Measurements from ENCODE around the gene SEC16B. TPM values are rescaled to one million over a fixed set of nuclear protein-coding genes. Genes with fewer than 3 reads are reported as not detected.

SEC16B gene
- total RNA-seq, 2 donors from 2014 or later, result 0.90 to 1.7 TPM

DNA sequence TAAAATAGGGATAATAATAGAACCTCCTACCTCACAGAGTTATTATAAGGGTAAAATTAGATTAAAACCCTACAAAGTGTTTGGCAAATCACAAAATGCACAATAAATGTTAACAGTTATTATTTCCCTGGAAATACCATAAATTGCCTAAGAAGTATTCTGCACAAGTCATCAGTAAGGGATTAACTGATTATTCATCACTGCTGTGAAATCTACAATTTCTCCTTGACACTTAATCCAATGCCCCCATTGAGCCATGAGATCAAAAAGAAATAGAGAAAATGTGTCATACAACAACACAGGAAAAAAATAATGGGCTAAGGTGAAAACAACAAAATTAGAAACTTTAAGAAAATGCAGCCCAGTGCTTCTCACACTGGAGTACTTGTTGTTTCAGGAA is 6.7 kb upstream of the SEC16B start:
- H3K36me3 ChIP-seq (ENCODE audit: control insufficient read depth, insufficient read depth, low read length), result no peaks in the 10 kb centered on the region
- Mint-ChIP-seq H3K4me1 (no peaks in the 10 kb centered on the region), H3K36me3 (ENCODE audit: low read depth) (no peaks in the 10 kb centered on the region), H3K27me3 (ENCODE audit: insufficient read depth) (no peaks in the 10 kb centered on the region), H3K27ac (no peak overlapping the region), H3K9me3 (no peaks in the 10 kb centered on the region), H3K4me3 (no peak overlapping the region)
- H3K4me1 ChIP-seq (ENCODE audit: control insufficient read depth, insufficient read depth, low read length), result no peaks in the 10 kb centered on the region
- H3K9me3 ChIP-seq (ENCODE audit: control insufficient read depth, low read length), result no peaks in the 10 kb centered on the region
- no peak for DNase-seq
- no peak overlapping the region for H3K9ac ChIP-seq (ENCODE audit: extremely low read depth, low read length, poor library complexity, severe bottlenecking)
- TF ChIP-seq, protein P1, sequence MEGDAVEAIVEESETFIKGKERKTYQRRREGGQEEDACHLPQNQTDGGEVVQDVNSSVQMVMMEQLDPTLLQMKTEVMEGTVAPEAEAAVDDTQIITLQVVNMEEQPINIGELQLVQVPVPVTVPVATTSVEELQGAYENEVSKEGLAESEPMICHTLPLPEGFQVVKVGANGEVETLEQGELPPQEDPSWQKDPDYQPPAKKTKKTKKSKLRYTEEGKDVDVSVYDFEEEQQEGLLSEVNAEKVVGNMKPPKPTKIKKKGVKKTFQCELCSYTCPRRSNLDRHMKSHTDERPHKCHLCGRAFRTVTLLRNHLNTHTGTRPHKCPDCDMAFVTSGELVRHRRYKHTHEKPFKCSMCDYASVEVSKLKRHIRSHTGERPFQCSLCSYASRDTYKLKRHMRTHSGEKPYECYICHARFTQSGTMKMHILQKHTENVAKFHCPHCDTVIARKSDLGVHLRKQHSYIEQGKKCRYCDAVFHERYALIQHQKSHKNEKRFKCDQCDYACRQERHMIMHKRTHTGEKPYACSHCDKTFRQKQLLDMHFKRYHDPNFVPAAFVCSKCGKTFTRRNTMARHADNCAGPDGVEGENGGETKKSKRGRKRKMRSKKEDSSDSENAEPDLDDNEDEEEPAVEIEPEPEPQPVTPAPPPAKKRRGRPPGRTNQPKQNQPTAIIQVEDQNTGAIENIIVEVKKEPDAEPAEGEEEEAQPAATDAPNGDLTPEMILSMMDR (conservative IDR thresholded peaks at IDR 0.05), result no peak
- H3K27ac ChIP-seq (ENCODE audit: low read depth, low read length), result no peak overlapping the region
- H3K4me3 ChIP-seq (ENCODE audit: low read length), result no peak overlapping the region
- H3K27me3 ChIP-seq (ENCODE audit: control insufficient read depth, insufficient read depth, low read length, poor library complexity, severe bottlenecking), result no peaks in the 10 kb centered on the region

DNA sequence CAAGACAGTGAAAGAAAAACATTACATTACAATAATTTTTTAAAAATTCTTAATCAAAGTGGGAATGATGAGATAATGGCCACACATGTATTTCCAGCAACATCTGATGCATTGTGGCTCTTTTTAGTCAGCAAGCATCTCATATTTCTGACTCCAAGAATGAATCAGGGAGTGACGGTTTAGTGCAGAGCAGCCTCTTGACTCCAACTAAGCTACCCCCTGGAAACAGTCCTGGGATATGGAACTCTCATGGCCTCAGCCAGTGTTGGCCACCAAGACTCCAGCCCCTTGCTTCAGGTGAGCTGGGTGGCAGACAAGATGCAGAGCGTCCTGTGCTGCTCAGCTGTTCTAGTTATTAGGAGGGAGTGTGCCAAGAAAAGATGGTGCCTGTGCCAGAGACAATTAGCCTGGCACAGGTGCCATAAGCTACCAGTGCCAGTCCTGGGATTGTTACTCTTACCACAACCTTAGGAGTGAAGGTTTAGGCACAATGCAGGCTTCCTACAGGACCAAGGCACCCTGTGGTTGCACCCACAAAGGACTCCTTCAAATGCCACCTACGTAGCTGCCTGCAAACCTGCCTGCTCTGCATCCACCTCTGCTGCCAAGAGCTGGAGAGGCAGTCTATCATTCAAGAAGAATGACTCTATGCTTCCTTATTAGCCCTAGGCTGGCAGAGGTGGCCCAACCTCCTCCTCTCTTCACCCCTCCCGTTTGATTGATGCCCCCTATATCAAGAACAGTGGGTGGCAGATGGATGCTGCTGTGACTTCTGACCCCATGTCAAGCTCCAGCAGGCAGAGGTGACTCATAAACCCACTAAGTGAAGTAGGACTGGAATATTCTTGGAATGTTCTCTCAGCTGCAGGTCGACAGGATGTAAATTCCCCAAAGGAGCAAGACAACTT is 6.0 kb upstream of the SEC16B start:
- Mint-ChIP-seq H3K9me3 (no peaks in the 10 kb centered on the region), H3K4me3 (no peak overlapping the region), H3K36me3 (ENCODE audit: low read depth) (no peaks in the 10 kb centered on the region), H3K27me3 (ENCODE audit: insufficient read depth) (no peaks in the 10 kb centered on the region), H3K27ac (no peak overlapping the region), H3K4me1 (no peaks in the 10 kb centered on the region)
- no peaks in the 10 kb centered on the region for H3K4me1 ChIP-seq (ENCODE audit: control insufficient read depth, insufficient read depth, low read length)
- H3K27me3 ChIP-seq (ENCODE audit: control insufficient read depth, insufficient read depth, low read length, poor library complexity, severe bottlenecking), result no peaks in the 10 kb centered on the region
- no peak overlapping the region for H3K4me3 ChIP-seq (ENCODE audit: low read length)
- H3K36me3 ChIP-seq (ENCODE audit: control insufficient read depth, insufficient read depth, low read length), result no peaks in the 10 kb centered on the region
- H3K9ac ChIP-seq (ENCODE audit: extremely low read depth, low read length, poor library complexity, severe bottlenecking), result no peak overlapping the region
- H3K9me3 ChIP-seq (ENCODE audit: control insufficient read depth, low read length), result no peaks in the 10 kb centered on the region
- 56 to 80% methylated on average over 2 to 5 of the region's 5 CpGs for WGBS, 2 experiments (ENCODE audit: insufficient coverage in 1 of 2, insufficient read length in 1 of 2)
- no peak overlapping the region for H3K27ac ChIP-seq (ENCODE audit: low read depth, low read length)
- TF ChIP-seq, protein P1 (conservative IDR thresholded peaks at IDR 0.05), result no peak
- no peak for DNase-seq

DNA sequence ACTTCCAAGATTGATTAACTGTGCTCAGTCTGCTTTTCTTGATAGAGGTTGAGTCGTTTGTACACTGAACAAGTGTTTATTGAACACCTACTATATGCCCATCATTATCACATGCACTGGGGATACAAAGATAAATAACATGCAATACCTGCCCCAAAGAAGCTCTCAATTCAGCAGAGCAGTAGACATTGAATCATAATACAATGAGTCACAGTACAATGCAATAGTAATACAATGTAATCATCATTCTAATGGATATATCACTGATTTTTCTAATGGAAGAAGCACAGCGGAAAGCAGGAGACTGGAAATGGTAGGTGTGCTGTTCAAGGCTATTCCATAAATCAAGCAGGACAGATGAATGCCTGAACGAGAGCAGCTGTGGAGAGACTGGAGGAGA is 3.7 kb upstream of the SEC16B start:
- TF ChIP-seq, protein P1 (conservative IDR thresholded peaks at IDR 0.05), result no peak
- H3K27me3 ChIP-seq (ENCODE audit: control insufficient read depth, insufficient read depth, low read length, poor library complexity, severe bottlenecking), result no peaks in the 10 kb centered on the region
- H3K4me1 ChIP-seq (ENCODE audit: control insufficient read depth, insufficient read depth, low read length), result no peaks in the 10 kb centered on the region
- Mint-ChIP-seq H3K27me3 (ENCODE audit: insufficient read depth) (no peaks in the 10 kb centered on the region), H3K9me3 (no peaks in the 10 kb centered on the region), H3K36me3 (ENCODE audit: low read depth) (no peaks in the 10 kb centered on the region), H3K4me3 (no peak overlapping the region), H3K27ac (no peak overlapping the region), H3K4me1 (no peaks in the 10 kb centered on the region)
- WGBS, 2 experiments (ENCODE audit: insufficient coverage in 1 of 2, insufficient read length in 1 of 2), result 67 to 94% methylated on average over 1 to 3 of the region's 3 CpGs
- DNase-seq, result no peak
- H3K36me3 ChIP-seq (ENCODE audit: control insufficient read depth, insufficient read depth, low read length), result no peaks in the 10 kb centered on the region
- H3K9ac ChIP-seq (ENCODE audit: extremely low read depth, low read length, poor library complexity, severe bottlenecking), result no peak overlapping the region
- no peaks in the 10 kb centered on the region for H3K9me3 ChIP-seq (ENCODE audit: control insufficient read depth, low read length)
- H3K4me3 ChIP-seq (ENCODE audit: low read length), result no peak overlapping the region
- no peak overlapping the region for H3K27ac ChIP-seq (ENCODE audit: low read depth, low read length)

Data from endodermal cell (in vitro differentiated cells).